Right atrium auricular region (tissue), 2 donors: ENCODE data around the gene MSRB3. TPM values are rescaled to one million over a fixed set of nuclear protein-coding genes. Genes with fewer than 3 reads are reported as not detected.

ENCODE experiments used
- DNase-seq: peaks from one replicate; pipeline ENCODE4 v3.0.0-alpha.2; 2019; ENCODE audit warnings: low spot score
- H3K27ac ChIP-seq, 2 donors: fragments of 200-600 bp; sonication (generic); 1 replicate in 1 of 2; 2 replicates in 1 of 2; pipeline ENCODE4 v1.5.1; 2016 to 2019
- H3K27me3 ChIP-seq, 2 donors: fragments of 200-600 bp; sonication (generic); one replicate each; pipeline versions ENCODE4 v1.5.1 to v1.6.0; 2017 to 2019
- H3K36me3 ChIP-seq: fragments of 200-600 bp; sonication (generic); one replicate; pipeline ENCODE4 v1.5.1; 2016
- H3K4me1 ChIP-seq, 2 donors: fragments of 200-600 bp; sonication (generic); one replicate each; pipeline versions ENCODE4 v1.5.1 to v1.6.0; 2017 to 2019
- H3K4me3 ChIP-seq, 2 donors: fragments of 200-600 bp; sonication (generic); 1 replicate in 1 of 2; 2 replicates in 1 of 2; pipeline ENCODE4 v1.5.1; 2017 to 2019; ENCODE audit warnings: mild to moderate bottlenecking in 1 of 2, moderate library complexity in 1 of 2
- H3K9me3 ChIP-seq, 2 donors: fragments of 200-600 bp; sonication (generic); one replicate each; pipeline ENCODE4 v1.5.1; 2019
- CTCF ChIP-seq, 2 donors: fragments of 200-600 bp; sonication (generic); IDR thresholded peaks; one replicate each; pipeline ENCODE4 v1.5.1; 2019; ENCODE audit warnings: antibody characterized with exemption in 2 of 2
- total RNA-seq, 2 donors: library from RNA; depleted of rRNA; stranded (reverse); fragments of >200 nt; gene quantifications; one replicate each; pipeline ENCODE4 v1.1.0, GENCODE V29; 2016

Gene MSRB3
- total RNA-seq, 2 donors from 2014 or later: 98.3 to 108 TPM

- peaks cover 0 to 32% of the 10 kb centered on the region in 2 donors for H3K4me1 ChIP-seq
These were observed 13.8 kb downstream of the MSRB3 start for GRCh38 chr12:65292241-65292640.

GRCh38 chr12:65293735-65294134 is 15.3 kb downstream of the MSRB3 start:
- Histone ChIP-seq H3K4me3 (no peak overlapping the region), H3K4me1 (peaks cover 0 to 30% of the 10 kb centered on the region in 2 donors)

More at GRCh38 chr12:65292241-65292640, 13.8 kb downstream of the MSRB3 start:
- H3K4me3 ChIP-seq: no peak overlapping the region
- no peaks in the 10 kb centered on the region for H3K27me3 ChIP-seq
- no peak for TF ChIP-seq CTCF (IDR thresholded peaks at IDR 0.05)
- DNase-seq: no peak
- H3K27ac ChIP-seq: no peak overlapping the region
- H3K9me3 ChIP-seq: no peaks in the 10 kb centered on the region
- H3K36me3 ChIP-seq: no peaks in the 10 kb centered on the region

GRCh38 chr12:65294641-65295262 is 16.3 kb downstream of the MSRB3 start:
- no peak for DNase-seq
- Histone ChIP-seq H3K4me1 (peaks cover 0 to 36% of the 10 kb centered on the region in 2 donors), H3K9me3 (no peaks in the 10 kb centered on the region), H3K27ac (no peak overlapping the region), H3K4me3 (no peak overlapping the region), H3K27me3 (no peaks in the 10 kb centered on the region), H3K36me3 (no peaks in the 10 kb centered on the region)
- no peak for TF ChIP-seq CTCF (IDR thresholded peaks at IDR 0.05)

More at GRCh38 chr12:65293735-65294134, 15.3 kb downstream of the MSRB3 start:
- TF ChIP-seq CTCF (IDR thresholded peaks at IDR 0.05): no peak
- no peak for DNase-seq
- no peaks in the 10 kb centered on the region for H3K27me3 ChIP-seq
- no peaks in the 10 kb centered on the region for H3K9me3 ChIP-seq
- H3K36me3 ChIP-seq: no peaks in the 10 kb centered on the region
- H3K27ac ChIP-seq: no peak overlapping the region

- DNase-seq: no peak
- Histone ChIP-seq H3K27me3 (no peaks in the 10 kb centered on the region), H3K4me1 (peaks cover 0 to 49% of the 10 kb centered on the region in 2 donors), H3K27ac (no peak overlapping the region), H3K4me3 (no peak overlapping the region), H3K36me3 (no peaks in the 10 kb centered on the region), H3K9me3 (no peaks in the 10 kb centered on the region)
- no peak for TF ChIP-seq CTCF (IDR thresholded peaks at IDR 0.05)
These were observed 18.2 kb downstream of the MSRB3 start for GRCh38 chr12:65296508-65297265.

- H3K4me1 ChIP-seq: peaks cover 0 to 52% of the 10 kb centered on the region in 2 donors
- no peak overlapping the region for H3K4me3 ChIP-seq
These were observed 21.6 kb downstream of the MSRB3 start for GRCh38 chr12:65300097-65300496.

More at GRCh38 chr12:65300097-65300496, 21.6 kb downstream of the MSRB3 start:
- Histone ChIP-seq H3K27me3 (no peaks in the 10 kb centered on the region), H3K9me3 (no peaks in the 10 kb centered on the region), H3K27ac (peak overlapping the region; percentile 49 to 67), H3K36me3 (no peaks in the 10 kb centered on the region)
- no peak for TF ChIP-seq CTCF (IDR thresholded peaks at IDR 0.05)
- no peak for DNase-seq
